HEK293T (cell line): Measurements from ENCODE around the gene SFT2D1.

ENCODE experiments used
- ARNT ChIP-seq: fragments of 450-650 bp; IDR thresholded peaks from 2 replicates; pipeline ENCODE4 v1.6.1; 2017; ENCODE audit warnings: mild to moderate bottlenecking
- BHLHE40 ChIP-seq: fragments of 450-650 bp; IDR thresholded peaks from 2 replicates; pipeline ENCODE4 v1.6.1; 2016; ENCODE audit warnings: mild to moderate bottlenecking, moderate library complexity, borderline replicate concordance
- CTBP1 ChIP-seq: fragments of 450-650 bp; IDR thresholded peaks from 2 replicates; pipeline ENCODE4 v1.6.1; 2016; ENCODE audit warnings: borderline replicate concordance
- ELF4 ChIP-seq: fragments of 450-650 bp; IDR thresholded peaks from 2 replicates; pipeline ENCODE4 v1.6.1; 2017; ENCODE audit warnings: antibody characterized with exemption
- FOXA1 ChIP-seq: fragments of 450-650 bp; IDR thresholded peaks from 2 replicates; pipeline ENCODE4 v1.6.1; 2016; ENCODE audit warnings: mild to moderate bottlenecking
- FOXK2 ChIP-seq: fragments of 450-650 bp; IDR thresholded peaks from 2 replicates; pipeline ENCODE4 v1.6.1; 2016; ENCODE audit warnings: mild to moderate bottlenecking
- HDGF ChIP-seq: fragments of 450-650 bp; IDR thresholded peaks from 2 replicates; pipeline ENCODE4 v1.6.1; 2017; ENCODE audit warnings: antibody characterized with exemption, borderline replicate concordance
- NFRKB ChIP-seq: fragments of 450-650 bp; IDR thresholded peaks from 2 replicates; pipeline ENCODE4 v1.6.1; 2016; ENCODE audit warnings: mild to moderate bottlenecking, moderate library complexity
- TARDBP ChIP-seq: fragments of 450-650 bp; IDR thresholded peaks from 2 replicates; pipeline ENCODE4 v1.6.1; 2016

GRCh38 chr6:166342349-166343149, at the start of gene SFT2D1:
- TF ChIP-seq TARDBP (no peak), CTBP1 (no peak), NFRKB (no peak), HDGF (no peak), FOXK2 (no peak), BHLHE40 (no peak), FOXA1 (no peak), ELF4 (peak; percentile 75), ARNT (no peak)
